Cardiac fibroblast (primary cell): ENCODE results near the gene DAD1.
A peak's percentile ranks its signal among the peaks of the same experiment; 100 is the strongest.
"Not testable (repeated sequence)": the region's sequence is repeated elsewhere in the genome, so short reads cannot be mapped to it uniquely, and the experiment has no call there.

Experiments
- DNase-seq, 2 donors: peaks; one replicate each; pipeline versions ENCODE4 v3.0.0 to v3.0.0-alpha.2; 2010; ENCODE audit warnings: low read depth in 2 of 2
- H3K4me3 ChIP-seq, 2 donors: replicated peaks in 1 of 2; 1 replicate in 1 of 2; 2 replicates in 1 of 2; pipeline ENCODE4 v1.5.1; 2011; ENCODE audit warnings: low read depth in 2 of 2, low read length in 2 of 2, mild to moderate bottlenecking in 2 of 2, moderate library complexity in 1 of 2
- TF ChIP-seq, protein P1 (sequence below): IDR thresholded peaks from one replicate; pipeline ENCODE4 v1.5.1; 2011; ENCODE audit warnings: low read depth, mild to moderate bottlenecking, low read length, inconsistent platforms

DAD1 gene

DNA sequence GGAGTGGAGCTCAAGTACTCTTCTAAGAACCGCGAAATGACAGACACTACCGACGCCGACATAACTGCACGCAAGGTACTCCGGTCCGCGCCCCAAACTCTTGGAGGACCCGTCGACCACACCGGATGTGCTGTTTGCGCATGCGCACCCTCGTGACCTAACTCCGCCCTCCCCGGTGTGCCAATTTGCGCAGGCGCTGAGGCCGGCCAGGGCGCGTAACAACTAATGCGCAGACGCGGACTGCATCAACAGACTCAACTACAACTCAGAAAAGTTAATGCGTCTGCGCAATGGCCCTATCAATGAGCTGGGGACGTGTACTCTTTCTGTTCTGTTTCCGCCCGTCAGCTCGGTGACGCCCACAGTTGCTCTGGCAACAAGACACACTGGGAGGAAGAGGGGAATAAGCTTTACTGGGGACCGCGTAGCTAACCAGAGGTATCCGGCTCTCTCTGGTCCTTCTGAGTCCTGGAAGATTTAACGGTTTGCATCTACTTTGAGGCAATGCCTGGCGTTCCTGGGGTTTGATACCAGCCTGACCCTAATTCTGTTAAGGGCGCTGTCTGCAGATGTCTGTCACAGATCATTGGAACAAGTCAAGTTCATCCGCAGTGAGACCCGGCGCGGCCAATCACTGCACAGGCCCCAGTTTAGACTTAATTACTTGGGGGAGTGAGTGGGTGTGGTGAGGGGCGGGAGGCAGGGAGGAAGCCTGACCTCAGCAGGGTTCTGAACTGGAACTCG lies at the start of gene DAD1:
TSS of gene DAD1 (minus strand) at position 129 of the 744 bp plus-strand sequence. CDS start at position 62, 67 bp downstream.
- peak within 1 kb of the TSS; percentile 64 to 80 for H3K4me3 ChIP-seq
- peak; percentile 100 for DNase-seq
- TF ChIP-seq, protein P1, sequence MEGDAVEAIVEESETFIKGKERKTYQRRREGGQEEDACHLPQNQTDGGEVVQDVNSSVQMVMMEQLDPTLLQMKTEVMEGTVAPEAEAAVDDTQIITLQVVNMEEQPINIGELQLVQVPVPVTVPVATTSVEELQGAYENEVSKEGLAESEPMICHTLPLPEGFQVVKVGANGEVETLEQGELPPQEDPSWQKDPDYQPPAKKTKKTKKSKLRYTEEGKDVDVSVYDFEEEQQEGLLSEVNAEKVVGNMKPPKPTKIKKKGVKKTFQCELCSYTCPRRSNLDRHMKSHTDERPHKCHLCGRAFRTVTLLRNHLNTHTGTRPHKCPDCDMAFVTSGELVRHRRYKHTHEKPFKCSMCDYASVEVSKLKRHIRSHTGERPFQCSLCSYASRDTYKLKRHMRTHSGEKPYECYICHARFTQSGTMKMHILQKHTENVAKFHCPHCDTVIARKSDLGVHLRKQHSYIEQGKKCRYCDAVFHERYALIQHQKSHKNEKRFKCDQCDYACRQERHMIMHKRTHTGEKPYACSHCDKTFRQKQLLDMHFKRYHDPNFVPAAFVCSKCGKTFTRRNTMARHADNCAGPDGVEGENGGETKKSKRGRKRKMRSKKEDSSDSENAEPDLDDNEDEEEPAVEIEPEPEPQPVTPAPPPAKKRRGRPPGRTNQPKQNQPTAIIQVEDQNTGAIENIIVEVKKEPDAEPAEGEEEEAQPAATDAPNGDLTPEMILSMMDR: no peak

DNA sequence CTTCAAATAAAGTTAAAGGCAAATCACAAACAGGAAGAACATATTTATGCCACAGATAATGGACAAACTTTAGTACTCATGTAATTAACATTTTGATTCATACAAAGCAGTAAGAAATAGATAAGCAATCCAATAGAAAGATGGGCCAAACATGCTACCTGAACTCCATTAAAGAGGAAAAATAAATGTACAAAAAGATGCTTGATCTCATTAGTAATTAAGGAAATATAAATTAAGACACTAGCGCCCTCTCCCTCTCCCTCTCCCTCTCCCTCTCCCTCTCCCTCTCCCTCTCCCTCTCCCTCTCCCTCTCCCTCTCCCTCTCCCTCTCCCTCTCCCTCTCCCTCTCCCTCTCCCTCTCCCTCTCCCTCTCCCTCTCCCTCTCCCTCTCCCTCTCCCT lies 47.0 kb upstream of the DAD1 start:
- H3K4me3 ChIP-seq, DNase-seq: not testable (repeated sequence)

DNA sequence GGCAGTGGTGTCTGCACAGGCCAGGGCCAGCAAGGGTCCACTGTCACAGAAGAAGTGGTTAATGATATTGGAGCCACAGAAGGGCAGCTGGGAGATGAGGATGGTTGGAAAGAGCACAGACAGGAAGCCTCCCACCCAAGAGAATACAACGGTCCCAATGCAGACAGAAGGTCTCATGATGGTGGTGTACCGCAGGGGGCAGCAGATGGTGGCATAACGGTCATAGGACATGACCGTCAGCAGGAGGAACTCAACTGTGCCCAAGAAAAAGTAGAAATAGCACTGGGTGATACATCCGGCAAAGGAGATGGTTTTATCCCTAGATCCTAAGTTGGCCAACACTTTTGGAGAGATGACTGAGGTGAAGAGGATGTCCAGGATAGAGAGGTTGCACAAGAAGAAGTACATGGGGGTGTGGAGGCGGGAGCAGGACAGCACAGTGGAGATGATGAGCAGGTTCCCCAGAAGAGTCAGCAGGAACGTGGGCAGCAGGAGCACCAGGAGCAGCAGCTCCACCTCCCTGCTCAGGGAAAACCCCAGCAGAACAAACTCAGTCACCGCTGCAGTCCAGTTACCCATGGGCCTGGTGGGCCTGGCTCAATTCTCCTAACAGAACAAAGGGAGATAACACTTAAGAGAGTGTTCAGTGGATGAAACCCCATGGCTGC lies 45.3 kb upstream of the DAD1 start:
- no peak overlapping the region for H3K4me3 ChIP-seq
- TF ChIP-seq, protein P1: no peak
- no peak for DNase-seq

DNA sequence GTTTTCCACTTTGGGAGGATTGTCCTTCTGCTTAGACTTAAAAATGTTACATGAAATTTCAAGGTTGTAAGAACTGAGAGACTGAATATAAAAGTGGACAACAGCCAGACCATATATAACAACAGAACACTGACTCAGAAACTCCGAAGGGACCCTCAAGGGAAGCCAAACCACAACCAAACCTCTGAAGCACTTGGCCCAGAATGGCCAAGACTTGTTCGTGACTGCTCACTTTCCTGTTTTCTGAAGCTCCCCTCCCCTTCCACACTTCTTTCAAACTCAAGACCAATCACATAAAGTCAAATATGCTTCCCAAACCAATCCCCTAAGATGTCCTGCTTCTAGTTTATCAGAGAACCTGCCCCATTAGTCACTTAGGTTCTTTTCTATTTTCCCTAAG lies 41.5 kb upstream of the DAD1 start:
- TF ChIP-seq, protein P1: no peak
- peak; percentile 85 to 89 for DNase-seq
- H3K4me3 ChIP-seq: no peak overlapping the region

DNA sequence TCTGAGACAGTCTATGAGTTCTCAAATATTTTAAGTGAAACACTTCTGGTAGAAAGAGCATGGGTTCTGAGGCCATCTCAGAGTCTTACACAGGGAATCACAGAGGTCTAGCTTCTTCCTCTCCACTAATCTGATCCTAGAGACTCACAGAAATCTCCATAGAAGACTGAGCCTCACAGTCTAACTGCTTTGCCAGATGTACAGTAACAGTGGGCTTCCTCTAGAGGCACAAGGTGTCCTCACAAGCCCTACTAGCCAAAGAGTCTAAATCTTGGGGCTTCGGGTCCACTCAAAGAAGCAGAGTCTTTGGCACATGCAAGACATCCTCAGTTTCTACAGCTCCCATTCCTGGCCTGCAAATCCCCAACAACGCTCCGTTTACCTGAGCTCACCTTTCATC lies 41.0 kb upstream of the DAD1 start:
- no peak overlapping the region for H3K4me3 ChIP-seq
- no peak for DNase-seq
- TF ChIP-seq, protein P1: no peak

DNA sequence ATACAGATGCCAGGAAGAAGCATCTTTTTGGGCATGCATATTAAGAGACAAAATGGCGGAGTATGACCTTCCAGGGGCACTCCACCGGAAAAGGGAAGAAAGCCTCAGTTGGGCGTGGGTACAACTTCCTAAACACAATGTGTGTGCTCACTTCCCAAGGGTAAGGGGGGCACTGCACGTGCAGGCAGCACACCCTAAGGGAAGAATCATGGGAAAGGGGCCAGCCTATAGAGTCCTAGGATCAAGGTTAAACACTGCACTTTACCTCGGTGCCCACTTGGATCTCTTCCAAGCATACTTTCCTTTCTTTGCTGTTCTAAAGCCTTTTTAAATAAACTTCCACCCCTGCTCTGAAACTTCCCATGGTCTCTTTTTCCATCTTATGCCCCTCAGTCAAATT lies 40.3 kb upstream of the DAD1 start:
- no peak for DNase-seq
- H3K4me3 ChIP-seq: no peak overlapping the region
- TF ChIP-seq, protein P1: no peak

DNA sequence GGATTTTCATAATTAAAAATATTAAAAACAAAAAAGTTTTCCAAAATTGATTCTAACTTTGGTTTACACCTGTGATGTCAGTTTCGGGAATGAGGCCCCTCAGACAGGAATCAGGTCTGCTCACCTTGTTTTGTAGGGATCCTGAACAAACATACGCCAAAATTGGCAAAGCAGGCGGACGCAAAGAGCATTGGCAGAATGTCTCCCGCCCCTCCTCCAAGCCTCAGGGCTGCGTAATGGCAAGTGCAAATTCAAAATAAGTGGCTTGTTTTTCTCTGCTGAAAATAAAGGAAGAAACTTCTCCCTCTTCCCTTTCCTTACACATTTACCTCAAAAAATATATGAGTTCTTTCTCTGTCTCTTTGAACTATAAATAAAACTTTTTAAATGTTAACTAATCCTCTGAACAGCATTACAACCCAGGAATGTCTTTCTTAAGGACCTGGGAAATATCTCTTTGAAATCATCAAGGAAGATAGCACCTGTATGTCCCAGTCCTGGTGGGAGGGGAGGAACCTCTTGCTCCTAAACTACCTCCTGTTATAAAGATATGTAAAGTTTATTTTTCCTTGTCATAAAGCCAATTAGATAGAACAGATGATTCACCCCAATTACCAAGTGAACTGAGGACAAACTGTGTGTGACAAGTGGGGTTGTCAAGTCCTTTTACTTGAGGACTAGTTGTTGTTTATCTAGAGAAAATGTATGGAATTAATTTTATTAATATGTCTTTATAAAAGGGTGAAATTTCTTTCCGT lies 38.7 kb upstream of the DAD1 start:
- H3K4me3 ChIP-seq: no peak overlapping the region
- no peak for DNase-seq
- TF ChIP-seq, protein P1: no peak
